HEK293 (cell line): ENCODE results near the gene NNAT.

Experiments
- CTCF ChIA-PET: fragments of 350-600 bp; formaldehyde crosslinking; extraction: SDS; loops from one replicate; lab custom pipeline; 2021; ENCODE audit warnings: antibody characterized with exemption; lab: Yijun Ruan, JAX
- POLR2A ChIA-PET: fragments of 300-600 bp; formaldehyde crosslinking; extraction: SDS; loops from one replicate; lab custom pipeline; 2020; ENCODE audit warnings: antibody characterized with exemption, inconsistent platforms; lab: Yijun Ruan, JAX
- H3K27ac ChIP-seq: fragments of 200-500 bp; sonication (Bioruptor generic); 2 replicates; pipeline ENCODE4 v1.5.1; 2014; ENCODE audit warnings: low read depth, low read length, control low read depth, inconsistent platforms; ENCODE audit errors: extremely low read depth
- H3K36me3 ChIP-seq, 2 experiments: fragments of 200-500 bp in 1 of 2; sonication (Bioruptor generic) in 1 of 2; 1 replicate in 1 of 2; 2 replicates in 1 of 2; pipeline ENCODE4 v1.5.1; 2014 to 2017; ENCODE audit warnings: inconsistent platforms in 2 of 2, low read length in 2 of 2; ENCODE audit not compliant: control insufficient read depth in 2 of 2, insufficient read depth in 1 of 2
- H3K4me1 ChIP-seq: fragments of 200-500 bp; sonication (Bioruptor generic); 2 replicates; pipeline ENCODE4 v1.5.1; 2014; ENCODE audit warnings: mild to moderate bottlenecking, low read length, inconsistent platforms; ENCODE audit not compliant: control insufficient read depth, insufficient read depth
- H3K4me3 ChIP-seq: 2 replicates; pipeline ENCODE4 v1.5.1; 2011; ENCODE audit warnings: low read depth, mild to moderate bottlenecking, control low read depth, low read length, moderate library complexity
- H3K9me3 ChIP-seq: fragments of 200-500 bp; sonication (Bioruptor generic); 2 replicates; pipeline ENCODE4 v1.5.1; 2014; ENCODE audit warnings: low read depth, low read length, inconsistent platforms; ENCODE audit not compliant: control insufficient read depth, insufficient read depth
- GLI2 ChIP-seq: fragments of 450-650 bp; formaldehyde crosslinking; IDR thresholded peaks from 2 replicates; pipeline ENCODE4; 2017; ENCODE audit warnings: missing biosample characterization, missing genetic modification characterization, low read depth, borderline replicate concordance
- GLI4 ChIP-seq: fragments of 450-650 bp; formaldehyde crosslinking; IDR thresholded peaks from 2 replicates; pipeline ENCODE4 v1.5.1; 2016; ENCODE audit warnings: missing biosample characterization, missing genetic modification characterization
- IKZF3 ChIP-seq: fragments of 450-650 bp; IDR thresholded peaks from 2 replicates; pipeline ENCODE4 v1.5.0; 2018; ENCODE audit warnings: missing biosample characterization, mild to moderate bottlenecking, missing genetic modification characterization, moderate library complexity
- KLF1 ChIP-seq: fragments of 450-650 bp; formaldehyde crosslinking; IDR thresholded peaks from 2 replicates; pipeline ENCODE4 v1.5.1; 2016; ENCODE audit warnings: missing biosample characterization, missing genetic modification characterization
- MEIS1 ChIP-seq: sonication (generic); formaldehyde crosslinking; IDR thresholded peaks from 2 replicates; pipeline ENCODE4 v1.8.1; 2022; ENCODE audit warnings: missing genetic modification reagents, mild to moderate bottlenecking, borderline replicate concordance
- SALL2 ChIP-seq: fragments of 450-650 bp; formaldehyde crosslinking; IDR thresholded peaks from 2 replicates; pipeline ENCODE4 v1.5.0; 2017; ENCODE audit warnings: missing biosample characterization, mild to moderate bottlenecking, missing genetic modification characterization, borderline replicate concordance
- YY1 ChIP-seq: fragments of 450-650 bp; formaldehyde crosslinking; IDR thresholded peaks from 2 replicates; pipeline ENCODE4 v1.5.1; 2018; ENCODE audit warnings: missing biosample characterization, missing genetic modification characterization
- ZNF211 ChIP-seq: fragments of 450-650 bp; formaldehyde crosslinking; IDR thresholded peaks from 2 replicates; pipeline ENCODE4 v1.5.1; 2016; ENCODE audit warnings: low read depth, missing biosample characterization, missing genetic modification characterization
- ZNF221 ChIP-seq: fragments of 450-650 bp; formaldehyde crosslinking; IDR thresholded peaks from 2 replicates; pipeline ENCODE4 v1.5.1; 2017; ENCODE audit warnings: missing biosample characterization, missing genetic modification characterization, borderline replicate concordance
- ZNF239 ChIP-seq: fragments of 450-650 bp; formaldehyde crosslinking; IDR thresholded peaks from 2 replicates; pipeline ENCODE4 v1.5.1; 2016; ENCODE audit warnings: missing biosample characterization, missing genetic modification characterization
- ZNF274 ChIP-seq, 2 experiments: fragments of 200-500 bp in 1 of 2; fragments of 450-650 bp in 1 of 2; sonication (Bioruptor generic) in 1 of 2; formaldehyde crosslinking in 1 of 2; IDR thresholded peaks; 2 replicates each; pipeline versions ENCODE4 v1.5.1 to v1.6.1; 2014 to 2016; ENCODE audit warnings: borderline replicate concordance in 1 of 2, inconsistent platforms in 1 of 2, low read length in 1 of 2, missing biosample characterization in 1 of 2, missing genetic modification characterization in 1 of 2
- ZNF391 ChIP-seq: fragments of 450-650 bp; formaldehyde crosslinking; IDR thresholded peaks from 2 replicates; pipeline ENCODE4 v1.5.1; 2016; ENCODE audit warnings: low read depth, missing biosample characterization, missing genetic modification characterization, borderline replicate concordance
- ZNF416 ChIP-seq: fragments of 450-650 bp; formaldehyde crosslinking; IDR thresholded peaks from 2 replicates; pipeline ENCODE4 v1.5.1; 2016; ENCODE audit warnings: missing biosample characterization, missing genetic modification characterization
- ZNF530 ChIP-seq: fragments of 450-650 bp; formaldehyde crosslinking; IDR thresholded peaks from 2 replicates; pipeline ENCODE4 v1.5.1; 2016; ENCODE audit warnings: low read depth, missing biosample characterization, missing genetic modification characterization
- ZNF624 ChIP-seq: fragments of 450-650 bp; formaldehyde crosslinking; IDR thresholded peaks from 2 replicates; pipeline ENCODE4 v1.5.1; 2017; ENCODE audit warnings: missing biosample characterization, missing genetic modification characterization
- ZNF626 ChIP-seq: fragments of 450-650 bp; sonication (Bioruptor Pico); formaldehyde crosslinking; IDR thresholded peaks from 2 replicates; pipeline ENCODE4 v1.5.1; 2018; ENCODE audit warnings: missing biosample characterization, missing genetic modification characterization, inconsistent platforms
- ZNF629 ChIP-seq: fragments of 450-650 bp; formaldehyde crosslinking; IDR thresholded peaks from 2 replicates; pipeline ENCODE4 v1.5.1; 2017; ENCODE audit warnings: missing biosample characterization, missing genetic modification characterization
- ZNF664 ChIP-seq: fragments of 450-650 bp; formaldehyde crosslinking; IDR thresholded peaks from 2 replicates; pipeline ENCODE4 v1.5.1; 2016; ENCODE audit warnings: missing biosample characterization, missing genetic modification characterization
- ZNF677 ChIP-seq: fragments of 450-650 bp; IDR thresholded peaks from 2 replicates; pipeline ENCODE4 v1.5.0; 2018; ENCODE audit warnings: missing biosample characterization, mild to moderate bottlenecking, missing genetic modification characterization, moderate library complexity
- ZNF701 ChIP-seq: fragments of 450-650 bp; formaldehyde crosslinking; IDR thresholded peaks from 2 replicates; pipeline ENCODE4 v1.5.1; 2016; ENCODE audit warnings: missing biosample characterization, missing genetic modification characterization
- ZNF707 ChIP-seq: fragments of 450-650 bp; formaldehyde crosslinking; IDR thresholded peaks from 2 replicates; pipeline ENCODE4 v1.5.1; 2016; ENCODE audit warnings: missing biosample characterization, missing genetic modification characterization
- ZNF76 ChIP-seq: fragments of 450-650 bp; formaldehyde crosslinking; IDR thresholded peaks from 2 replicates; pipeline ENCODE4; 2016; ENCODE audit warnings: low read depth, missing biosample characterization, missing genetic modification characterization, borderline replicate concordance
- ZNF776 ChIP-seq: fragments of 450-650 bp; formaldehyde crosslinking; IDR thresholded peaks from 2 replicates; pipeline ENCODE4 v1.5.0; 2017; ENCODE audit warnings: missing biosample characterization, missing genetic modification characterization, borderline replicate concordance
- ZNF785 ChIP-seq: fragments of 450-650 bp; formaldehyde crosslinking; IDR thresholded peaks from 2 replicates; pipeline ENCODE4 v1.5.1; 2016; ENCODE audit warnings: missing biosample characterization, missing genetic modification characterization
- TF ChIP-seq, protein P1 (sequence below): fragments of 450-650 bp; formaldehyde crosslinking; IDR thresholded peaks from 2 replicates; pipeline ENCODE4 v1.5.1; 2016; ENCODE audit warnings: missing biosample characterization, missing genetic modification characterization, low read depth
- TF ChIP-seq, protein P2 (sequence below): fragments of 450-650 bp; formaldehyde crosslinking; IDR thresholded peaks from 2 replicates; pipeline ENCODE4 v1.5.1; 2016; ENCODE audit warnings: missing biosample characterization, missing genetic modification characterization

The NNAT gene

DNA sequence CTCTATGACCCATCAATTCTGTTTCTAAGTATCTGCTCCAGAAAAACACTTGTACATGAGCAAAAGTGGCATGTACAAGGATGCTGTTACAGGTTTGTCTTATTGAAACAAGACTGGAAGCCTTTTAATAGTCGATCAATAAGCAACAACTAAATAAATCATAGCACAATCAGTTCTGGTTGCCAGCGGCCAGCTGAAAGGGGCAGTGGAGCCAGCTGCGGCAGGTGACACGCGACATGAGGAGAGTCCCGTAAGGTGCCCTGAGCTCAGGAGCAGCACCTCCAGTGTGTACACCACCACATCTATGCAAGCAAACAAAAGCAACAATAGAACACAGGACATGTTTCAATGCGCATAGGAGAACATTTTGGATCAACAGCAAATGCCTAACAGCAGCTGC lies 20.7 kb upstream of the NNAT start:
- ChIA-PET CTCF (interaction anchor here (0.7 kb wide), 1 partner anchor 230 kb away, joined by 3 read pairs; no protein-coding TSS in a partner anchor), POLR2A (no interaction called here)
- TF ChIP-seq GLI2 (no peak), ZNF677 (tag by site-specific recombination) (no peak), ZNF701 (tag by site-specific recombination) (no peak), SALL2 (tag by site-specific recombination) (no peak), ZNF221 (tag by site-specific recombination) (no peak), ZNF664 (tag by site-specific recombination) (no peak), ZNF626 (tag by site-specific recombination) (no peak), ZNF707 (no peak), ZNF785 (tag by site-specific recombination) (no peak), GLI4 (tag by site-specific recombination) (no peak), ZNF629 (tag by site-specific recombination) (no peak), KLF1 (tag by site-specific recombination) (no peak), ZNF624 (tag by site-specific recombination) (no peak), ZNF530 (tag by site-specific recombination) (no peak)

DNA sequence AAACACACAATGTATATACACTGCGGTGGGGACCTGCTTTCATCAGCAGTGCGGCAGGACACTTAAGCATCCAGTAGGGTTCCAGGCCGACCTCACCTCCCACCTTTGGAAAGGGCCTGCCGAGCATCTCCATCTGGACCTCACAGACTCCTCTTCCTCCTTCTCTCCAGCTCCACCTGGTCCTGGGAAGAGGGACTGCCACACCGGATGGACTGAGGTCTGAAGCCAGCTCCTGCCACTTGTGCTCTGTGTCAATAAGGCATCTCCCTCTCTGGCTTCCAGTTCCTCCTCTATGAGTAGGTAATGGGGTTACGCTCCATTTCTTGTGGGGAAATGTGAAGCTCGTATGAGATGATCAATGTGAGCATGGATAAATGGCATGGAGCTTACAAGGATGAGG lies 19.1 kb upstream of the NNAT start:
- Histone ChIP-seq H3K9me3 (no peaks in the 10 kb centered on the region), H3K4me1 (no peaks in the 10 kb centered on the region), H3K4me3 (no peak overlapping the region), H3K36me3 (no peaks in the 10 kb centered on the region), H3K27ac (no peak overlapping the region)
- TF ChIP-seq ZNF391 (tag by site-specific recombination) (no peak), ZNF274 (IDR thresholded peaks at IDR 0.05; ENCODE audit: low read length) (no peak), ZNF274 (tag by site-specific recombination; IDR thresholded peaks at IDR 0.05; ENCODE audit: borderline replicate concordance) (no peak), ZNF239 (tag by site-specific recombination) (no peak), ZNF211 (tag by site-specific recombination) (no peak), YY1 (tag by site-specific recombination) (no peak), MEIS1 (no peak), IKZF3 (tag by site-specific recombination) (no peak), ZNF776 (tag by site-specific recombination) (no peak), ZNF416 (tag by site-specific recombination) (no peak), ZNF76 (tag by site-specific recombination) (no peak)
- TF ChIP-seq, protein P1, sequence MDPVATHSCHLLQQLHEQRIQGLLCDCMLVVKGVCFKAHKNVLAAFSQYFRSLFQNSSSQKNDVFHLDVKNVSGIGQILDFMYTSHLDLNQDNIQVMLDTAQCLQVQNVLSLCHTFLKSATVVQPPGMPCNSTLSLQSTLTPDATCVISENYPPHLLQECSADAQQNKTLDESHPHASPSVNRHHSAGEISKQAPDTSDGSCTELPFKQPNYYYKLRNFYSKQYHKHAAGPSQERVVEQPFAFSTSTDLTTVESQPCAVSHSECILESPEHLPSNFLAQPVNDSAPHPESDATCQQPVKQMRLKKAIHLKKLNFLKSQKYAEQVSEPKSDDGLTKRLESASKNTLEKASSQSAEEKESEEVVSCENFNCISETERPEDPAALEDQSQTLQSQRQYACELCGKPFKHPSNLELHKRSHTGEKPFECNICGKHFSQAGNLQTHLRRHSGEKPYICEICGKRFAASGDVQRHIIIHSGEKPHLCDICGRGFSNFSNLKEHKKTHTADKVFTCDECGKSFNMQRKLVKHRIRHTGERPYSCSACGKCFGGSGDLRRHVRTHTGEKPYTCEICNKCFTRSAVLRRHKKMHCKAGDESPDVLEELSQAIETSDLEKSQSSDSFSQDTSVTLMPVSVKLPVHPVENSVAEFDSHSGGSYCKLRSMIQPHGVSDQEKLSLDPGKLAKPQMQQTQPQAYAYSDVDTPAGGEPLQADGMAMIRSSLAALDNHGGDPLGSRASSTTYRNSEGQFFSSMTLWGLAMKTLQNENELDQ = no peak
- TF ChIP-seq, protein P2, sequence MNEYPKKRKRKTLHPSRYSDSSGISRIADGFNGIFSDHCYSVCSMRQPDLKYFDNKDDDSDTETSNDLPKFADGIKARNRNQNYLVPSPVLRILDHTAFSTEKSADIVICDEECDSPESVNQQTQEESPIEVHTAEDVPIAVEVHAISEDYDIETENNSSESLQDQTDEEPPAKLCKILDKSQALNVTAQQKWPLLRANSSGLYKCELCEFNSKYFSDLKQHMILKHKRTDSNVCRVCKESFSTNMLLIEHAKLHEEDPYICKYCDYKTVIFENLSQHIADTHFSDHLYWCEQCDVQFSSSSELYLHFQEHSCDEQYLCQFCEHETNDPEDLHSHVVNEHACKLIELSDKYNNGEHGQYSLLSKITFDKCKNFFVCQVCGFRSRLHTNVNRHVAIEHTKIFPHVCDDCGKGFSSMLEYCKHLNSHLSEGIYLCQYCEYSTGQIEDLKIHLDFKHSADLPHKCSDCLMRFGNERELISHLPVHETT (tag by site-specific recombination) = no peak
- ChIA-PET CTCF (no interaction called here), POLR2A (no interaction called here)

More for the DNA sequence above, 20.7 kb upstream of the NNAT start:
- no peaks in the 10 kb centered on the region for H3K4me1 ChIP-seq
- H3K9me3 ChIP-seq = no peaks in the 10 kb centered on the region
- no peak overlapping the region for H3K27ac ChIP-seq
- no peaks in the 10 kb centered on the region for H3K36me3 ChIP-seq
- no peak overlapping the region for H3K4me3 ChIP-seq
